OCI-LY7 (cell line): ENCODE measurements around the gene SERPINF2. TPM values are rescaled to one million over a fixed set of nuclear protein-coding genes. Genes with fewer than 3 reads are reported as not detected.

Source experiments
- BruUV-seq: library from RNA; stranded (reverse); fragments of 400-500 nt; replicated peaks from 2 replicates; lab custom pipeline; 2021; lab: Mats Ljungman, UMichigan
- CTCF ChIA-PET: fragments of 300-600 bp; sonication (Branson Sonifier 250); formaldehyde crosslinking; loops from one replicate; lab custom pipeline; 2022; ENCODE audit warnings: antibody characterized with exemption; ENCODE audit not compliant: unreplicated experiment; lab: Charles Lee
- POLR2A ChIA-PET: fragments of 300-600 bp; sonication (Branson Sonifier 250); formaldehyde crosslinking; loops from one replicate; lab custom pipeline; 2022; ENCODE audit warnings: antibody characterized with exemption; lab: Charles Lee
- DNase-seq: peaks from one replicate; pipeline ENCODE4 v3.0.0-alpha.2; 2015; ENCODE audit warnings: low spot score
- H2AFZ ChIP-seq: fragments of 200-600 bp; sonication (generic), shearing (Covaris generic); 2 replicates; pipeline ENCODE4 v1.6.1; 2014; ENCODE audit warnings: mild to moderate bottlenecking, antibody characterized with exemption, low read length, moderate library complexity
- H3K27ac ChIP-seq: fragments of 200-600 bp; sonication (generic); 2 replicates; pipeline ENCODE4 v1.5.1; 2014; ENCODE audit warnings: mixed run types, low read depth, mild to moderate bottlenecking, moderate library complexity, low read length, inconsistent platforms; ENCODE audit not compliant: poor library complexity, severe bottlenecking
- H3K36me3 ChIP-seq: fragments of 200-600 bp; sonication (generic); 2 replicates; pipeline ENCODE4 v1.6.1; 2014; ENCODE audit warnings: mild to moderate bottlenecking, antibody characterized with exemption, low read length, moderate library complexity, mixed read lengths; ENCODE audit not compliant: insufficient read depth
- H3K4me1 ChIP-seq: fragments of 200-600 bp; sonication (generic); 2 replicates; pipeline ENCODE4 v1.5.1; 2014; ENCODE audit warnings: mild to moderate bottlenecking, low read length; ENCODE audit not compliant: insufficient read depth, poor library complexity, severe bottlenecking
- H3K4me2 ChIP-seq: fragments of 200-600 bp; sonication (generic); 2 replicates; pipeline ENCODE4 v1.6.1; 2014; ENCODE audit warnings: mild to moderate bottlenecking, low read length
- H3K4me3 ChIP-seq: fragments of 200-600 bp; sonication (generic); 2 replicates; pipeline ENCODE4 v1.5.1; 2014; ENCODE audit warnings: mild to moderate bottlenecking, low read depth, low read length; ENCODE audit not compliant: poor library complexity, severe bottlenecking
- H3K79me2 ChIP-seq: fragments of 200-600 bp; sonication (generic); 2 replicates; pipeline ENCODE4 v1.6.1; 2016; ENCODE audit warnings: low read depth, mild to moderate bottlenecking, low read length, moderate library complexity, mixed read lengths; ENCODE audit not compliant: insufficient read depth
- H3K9me2 ChIP-seq: fragments of 200-600 bp; sonication (generic); 2 replicates; pipeline ENCODE4 v1.6.1; 2016; ENCODE audit warnings: mild to moderate bottlenecking, low read length, mixed read lengths; ENCODE audit not compliant: insufficient read depth
- H3K9me3 ChIP-seq: fragments of 200-600 bp; sonication (generic); 2 replicates; pipeline ENCODE4 v1.6.1; 2014; ENCODE audit warnings: mild to moderate bottlenecking, mixed run types, low read length, mixed read lengths
- H4K20me1 ChIP-seq: fragments of 200-600 bp; sonication (generic); 2 replicates; pipeline ENCODE4 v1.6.1; 2014; ENCODE audit warnings: mild to moderate bottlenecking, antibody characterized with exemption, low read length, moderate library complexity, mixed read lengths; ENCODE audit not compliant: insufficient read depth
- EZH2phosphoT487 ChIP-seq: fragments of 200-600 bp; sonication (generic); IDR thresholded peaks from 2 replicates; pipeline ENCODE4 v1.6.1; 2018; ENCODE audit warnings: low read depth, borderline replicate concordance, mild to moderate bottlenecking, mixed run types, antibody characterized with exemption, low read length, moderate library complexity, mixed read lengths
- intact Hi-C: fragments of 100-400 bp; cut with micrococcal nuclease; formaldehyde crosslinking; loops from one replicate; pipeline ENCODE4 v1.10.0; 2022; ENCODE audit not compliant: unreplicated experiment
- total RNA-seq, 2 experiments: library from RNA; depleted of rRNA in 1 of 2; stranded (reverse); fragments of >200 nt in 1 of 2; shearing (Covaris generic) in 1 of 2; gene quantifications; 2 replicates each; pipeline ENCODE4 v1.2.3, GENCODE V29; 2014 to 2022
- TF ChIP-seq, protein P1 (sequence below): fragments of 200-600 bp; sonication (generic); conservative IDR thresholded peaks from 2 replicates; pipeline ENCODE4 v1.5.1; 2014; ENCODE audit warnings: mild to moderate bottlenecking, antibody characterized with exemption, low read length, moderate library complexity, mixed read lengths

The SERPINF2 gene
- total RNA-seq, 2 experiments from 2014 or later = 0.38 to 1.0 TPM

DNA sequence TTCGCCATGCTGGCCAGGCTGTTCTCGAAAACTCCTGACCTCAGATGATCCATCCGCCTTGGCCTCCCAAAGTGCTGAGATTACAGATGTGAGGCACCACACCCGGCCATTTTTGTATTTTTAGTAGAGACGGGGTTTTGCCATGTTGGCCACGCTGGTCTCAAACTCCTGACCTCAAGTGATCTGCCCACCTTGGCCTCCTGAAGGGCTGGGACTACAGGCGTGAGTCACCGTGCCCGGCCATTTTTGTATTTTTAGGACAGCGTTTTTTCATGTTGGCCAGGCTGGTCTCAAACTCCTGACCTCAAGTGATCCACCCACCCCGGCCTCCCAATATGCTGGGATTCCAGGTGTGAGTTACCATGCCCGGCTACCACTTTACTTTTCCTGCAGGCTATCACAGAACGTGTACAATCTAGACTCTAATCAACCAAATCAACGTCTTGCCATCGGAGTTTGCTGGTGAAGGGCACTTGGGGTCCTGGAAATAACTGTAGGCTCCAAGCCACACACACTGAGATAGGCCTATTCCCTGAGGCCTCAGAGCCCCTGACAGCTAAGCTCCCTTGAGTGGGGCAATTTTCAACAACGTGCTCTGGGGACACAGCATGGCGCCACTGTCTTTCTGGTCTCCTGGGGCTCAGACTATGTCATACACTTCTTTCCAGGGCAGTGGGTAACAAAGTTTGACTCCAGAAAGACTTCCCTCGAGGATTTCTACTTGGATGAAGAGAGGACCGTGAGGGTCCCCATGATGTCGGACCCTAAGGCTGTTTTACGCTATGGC is 31.9 kb downstream of the SERPINF2 start:
- Histone ChIP-seq H3K4me2 (no peak overlapping the region), H3K27ac (no peak overlapping the region), H3K9me3 (no peaks in the 10 kb centered on the region), H2AFZ (no peak overlapping the region), H3K36me3 (peaks cover 28% of the 10 kb centered on the region; the same call in 1 of the 2 replicates), H3K4me1 (peaks cover 7% of the 10 kb centered on the region), H3K4me3 (no peak overlapping the region), H4K20me1 (no peaks in the 10 kb centered on the region), H3K9me2 (no peaks in the 10 kb centered on the region), H3K79me2 (no peaks in the 10 kb centered on the region)
- ChIA-PET CTCF (no interaction called here), POLR2A (interaction anchor here (0.7 to 1.4 kb wide), 2 partner anchors 9 to 23 kb away, joined by 3 read pairs; no protein-coding TSS in a partner anchor)
- no peak for DNase-seq
- TF ChIP-seq, protein P1, sequence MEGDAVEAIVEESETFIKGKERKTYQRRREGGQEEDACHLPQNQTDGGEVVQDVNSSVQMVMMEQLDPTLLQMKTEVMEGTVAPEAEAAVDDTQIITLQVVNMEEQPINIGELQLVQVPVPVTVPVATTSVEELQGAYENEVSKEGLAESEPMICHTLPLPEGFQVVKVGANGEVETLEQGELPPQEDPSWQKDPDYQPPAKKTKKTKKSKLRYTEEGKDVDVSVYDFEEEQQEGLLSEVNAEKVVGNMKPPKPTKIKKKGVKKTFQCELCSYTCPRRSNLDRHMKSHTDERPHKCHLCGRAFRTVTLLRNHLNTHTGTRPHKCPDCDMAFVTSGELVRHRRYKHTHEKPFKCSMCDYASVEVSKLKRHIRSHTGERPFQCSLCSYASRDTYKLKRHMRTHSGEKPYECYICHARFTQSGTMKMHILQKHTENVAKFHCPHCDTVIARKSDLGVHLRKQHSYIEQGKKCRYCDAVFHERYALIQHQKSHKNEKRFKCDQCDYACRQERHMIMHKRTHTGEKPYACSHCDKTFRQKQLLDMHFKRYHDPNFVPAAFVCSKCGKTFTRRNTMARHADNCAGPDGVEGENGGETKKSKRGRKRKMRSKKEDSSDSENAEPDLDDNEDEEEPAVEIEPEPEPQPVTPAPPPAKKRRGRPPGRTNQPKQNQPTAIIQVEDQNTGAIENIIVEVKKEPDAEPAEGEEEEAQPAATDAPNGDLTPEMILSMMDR = no peak
- TF ChIP-seq EZH2phosphoT487 = no peak
- intact Hi-C loops = loop anchor here (5.0 kb wide), 1 partner anchor 52 kb away; the partner anchor contains the start of gene WDR81
- BruUV-seq = no TSS peak

- TF ChIP-seq, protein P1 = no peak
- TF ChIP-seq EZH2phosphoT487 = no peak
- Histone ChIP-seq H3K79me2 (no peaks in the 10 kb centered on the region), H4K20me1 (no peaks in the 10 kb centered on the region), H3K4me2 (no peak overlapping the region), H3K4me1 (peaks cover 3% of the 10 kb centered on the region), H2AFZ (no peak overlapping the region), H3K9me2 (no peaks in the 10 kb centered on the region), H3K27ac (no peak overlapping the region), H3K4me3 (no peak overlapping the region), H3K9me3 (no peaks in the 10 kb centered on the region), H3K36me3 (peaks cover 42% of the 10 kb centered on the region)
- BruUV-seq = no TSS peak
- no peak for DNase-seq
- ChIA-PET POLR2A (no interaction called here), CTCF (no interaction called here)
- intact Hi-C loops = no loop called here
Measured at GRCh38 chr17:1776328-1776727, 33.7 kb downstream of the SERPINF2 start.

DNA sequence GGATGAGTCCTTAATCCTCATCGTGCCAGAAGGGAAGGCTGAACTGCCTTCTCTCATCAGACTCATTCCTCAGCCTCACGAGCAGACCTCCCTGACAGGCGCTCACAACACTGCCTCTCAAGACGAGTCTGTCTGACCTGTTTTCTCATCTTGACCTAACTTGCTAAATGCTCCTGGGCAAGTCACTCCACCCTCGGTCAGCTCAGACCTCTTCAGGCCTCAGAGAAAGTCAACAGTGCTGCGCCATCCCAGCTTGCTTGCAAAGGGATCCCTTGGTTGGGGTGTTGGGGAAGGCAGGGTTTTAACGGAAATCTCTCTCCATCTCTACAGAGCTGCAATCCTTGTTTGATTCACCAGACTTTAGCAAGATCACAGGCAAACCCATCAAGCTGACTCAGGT is 34.2 kb downstream of the SERPINF2 start:
- no peak overlapping the region for H3K4me2 ChIP-seq
- no peak overlapping the region for H3K4me3 ChIP-seq
- no peaks in the 10 kb centered on the region for H3K9me2 ChIP-seq
- H3K4me1 ChIP-seq = no peaks in the 10 kb centered on the region
- H3K9me3 ChIP-seq = no peaks in the 10 kb centered on the region
- BruUV-seq = no TSS peak
- no peak overlapping the region for H2AFZ ChIP-seq
- no peaks in the 10 kb centered on the region for H3K79me2 ChIP-seq
- intact Hi-C loops = no loop called here
- TF ChIP-seq EZH2phosphoT487 = no peak
- TF ChIP-seq, protein P1 = no peak
- no peak for DNase-seq
- peaks cover 47% of the 10 kb centered on the region for H3K36me3 ChIP-seq
- no peaks in the 10 kb centered on the region for H4K20me1 ChIP-seq
- no peak overlapping the region for H3K27ac ChIP-seq
- POLR2A ChIA-PET = no interaction called here
- CTCF ChIA-PET = no interaction called here
